ENCODE results near the gene PPP2R2C. TPM values are rescaled to one million over a fixed set of nuclear protein-coding genes. Genes with fewer than 3 reads are reported as not detected.

The PPP2R2C gene
- polyA plus RNA-seq, 1 of the 3 experiments (the other 2 are of a cell fraction): 0.21 TPM

- DNase-seq: no peak
- ChIA-PET POLR2A (no interaction called here), CTCF (no interaction called here)
- Histone ChIP-seq H3K27me3 (ENCODE audit: insufficient read depth) (no peaks in the 10 kb centered on the region), H3K27ac (ENCODE audit: low read depth in 2 of 2, low read length in 1 of 2) (no peak overlapping the region), H3K4me3 (ENCODE audit: low read depth in 2 of 2, low read length in 1 of 2) (no peak overlapping the region), H3K9me2 (no peaks in the 10 kb centered on the region), H3K36me3 (replicated peaks in 1 of 2; ENCODE audit: control insufficient read depth in 1 of 2, insufficient read depth in 2 of 2, low read length in 1 of 2) (no peaks in the 10 kb centered on the region), H3K4me2 (no peak overlapping the region), H3K9me3 (no peaks in the 10 kb centered on the region), H3K9ac (no peak overlapping the region), H4K20me1 (ENCODE audit: insufficient read depth) (no peaks in the 10 kb centered on the region), H3K4me1 (ENCODE audit: control insufficient read depth in 1 of 2, insufficient read depth in 2 of 2, low read depth in 1 of 2, low read length in 1 of 2) (no peaks in the 10 kb centered on the region; a peak in 1 of 4 replicates), H3K79me2 (ENCODE audit: insufficient read depth) (no peaks in the 10 kb centered on the region), H2AFZ (ENCODE audit: low read depth) (no peak overlapping the region), H3F3A (replicated peaks; ENCODE audit: insufficient read depth) (no peaks in the 10 kb centered on the region)
- WGBS (ENCODE audit: low lambda C conversion rate): 39% methylated on average over 4 of the region's 9 CpGs
- TF ChIP-seq EZH2phosphoT487 (IDR thresholded peaks at IDR 0.05; ENCODE audit: borderline replicate concordance, low read depth) (no peak), USF1 (IDR thresholded peaks at IDR 0.05; ENCODE audit: borderline replicate concordance, low read depth) (peak; percentile 29; the same call in 1 of the 2 replicates)
Observed at GRCh38 chr4:6461301-6462165, 10.9 kb downstream of the PPP2R2C start.

GRCh38 chr4:6460876-6461275, 11.5 kb downstream of the PPP2R2C start:
- POLR2A ChIA-PET: no interaction called here
- H3K4me2 ChIP-seq: no peak overlapping the region
- no peaks in the 10 kb centered on the region for H3K27me3 ChIP-seq (ENCODE audit: insufficient read depth)
- H4K20me1 ChIP-seq (ENCODE audit: insufficient read depth): no peaks in the 10 kb centered on the region
- no peak for TF ChIP-seq SMC3 (IDR thresholded peaks at IDR 0.05; ENCODE audit: low read depth, low read length)
- TF ChIP-seq CHD2 (IDR thresholded peaks at IDR 0.05; ENCODE audit: low read length, partially characterized antibody): no peak
- no peak for TF ChIP-seq REST (IDR thresholded peaks at IDR 0.05; ENCODE audit: low read depth, low read length)
- TF ChIP-seq MEF2A (IDR thresholded peaks at IDR 0.05; ENCODE audit: borderline replicate concordance, low read depth): no peak
- no peak for TF ChIP-seq EP300 (IDR thresholded peaks at IDR 0.05; ENCODE audit: borderline replicate concordance in 1 of 2, low read depth in 1 of 2, low read length in 1 of 2)
- no peak for TF ChIP-seq PBX3 (IDR thresholded peaks at IDR 0.05)
- TF ChIP-seq FOXJ3 (CRISPR knock-in tag; IDR thresholded peaks at IDR 0.05): no peak
- no peak for TF ChIP-seq USF1 (IDR thresholded peaks at IDR 0.05; ENCODE audit: borderline replicate concordance, low read depth)
- TF ChIP-seq TAF1 (IDR thresholded peaks at IDR 0.05; ENCODE audit: borderline replicate concordance, low read depth, low read length): no peak
- TF ChIP-seq JUND (IDR thresholded peaks at IDR 0.05): no peak
- TF ChIP-seq RFX5 (IDR thresholded peaks at IDR 0.05; ENCODE audit: low read length): no peak
- TF ChIP-seq NRF1 (IDR thresholded peaks at IDR 0.05; ENCODE audit: low read depth, low read length): no peak
- H3F3A ChIP-seq (replicated peaks; ENCODE audit: insufficient read depth): no peaks in the 10 kb centered on the region
- H3K9me2 ChIP-seq: no peaks in the 10 kb centered on the region
- no peaks in the 10 kb centered on the region for H3K36me3 ChIP-seq (replicated peaks in 1 of 2; ENCODE audit: control insufficient read depth in 1 of 2, insufficient read depth in 2 of 2, low read length in 1 of 2)
- no peak for DNase-seq
- H3K4me1 ChIP-seq (ENCODE audit: control insufficient read depth in 1 of 2, insufficient read depth in 2 of 2, low read depth in 1 of 2, low read length in 1 of 2): no peaks in the 10 kb centered on the region; a peak in 1 of 4 replicates
- H3K4me3 ChIP-seq (ENCODE audit: low read depth in 2 of 2, low read length in 1 of 2): no peak overlapping the region
- no peaks in the 10 kb centered on the region for H3K9me3 ChIP-seq
- 59% methylated on average over 9 of the region's 9 CpGs for WGBS (ENCODE audit: low lambda C conversion rate)
- no peak overlapping the region for H3K27ac ChIP-seq (ENCODE audit: low read depth in 2 of 2, low read length in 1 of 2)
- H3K9ac ChIP-seq: no peak overlapping the region
- H3K79me2 ChIP-seq (ENCODE audit: insufficient read depth): no peaks in the 10 kb centered on the region
- CTCF ChIA-PET: no interaction called here
- H2AFZ ChIP-seq (ENCODE audit: low read depth): no peak overlapping the region

Measured in SK-N-SH (cell line).